Dendritic cell treated with granulocyte-macrophage colony-stimulating factor and Interleukin-4, amounts not matched to agents 40 ng/mL and 50 ng/mL, for 4 days (primary cell): Measurements from ENCODE around the gene AMBP.

Experiments
- H3K27ac Mint-ChIP-seq: one replicate; pipeline ENCODE4 v1.8.0; 2022; ENCODE audit warnings: mild to moderate bottlenecking, mixed read lengths
- H3K27me3 Mint-ChIP-seq: one replicate; pipeline ENCODE4 v1.8.0; 2022; ENCODE audit warnings: mild to moderate bottlenecking, mixed read lengths
- H3K36me3 Mint-ChIP-seq: one replicate; pipeline ENCODE4 v1.8.0; 2022; ENCODE audit warnings: low read depth, mixed read lengths
- H3K4me1 Mint-ChIP-seq: one replicate; pipeline ENCODE4 v1.8.0; 2022; ENCODE audit warnings: low read depth, mixed read lengths
- H3K4me3 Mint-ChIP-seq: one replicate; pipeline ENCODE4 v1.8.0; 2022; ENCODE audit warnings: mild to moderate bottlenecking, moderate library complexity, mixed read lengths
- H3K9me3 Mint-ChIP-seq: one replicate; pipeline ENCODE4 v1.8.0; 2022; ENCODE audit warnings: mixed read lengths
- intact Hi-C: fragments of 100-400 bp; cut with micrococcal nuclease; formaldehyde crosslinking; loops from one replicate; pipeline ENCODE4 v1.15.0; 2022

Gene AMBP

GRCh38 chr9:114025196-114025753 lies 52.8 kb downstream of the AMBP start:
- H3K4me3 Mint-ChIP-seq = no peak overlapping the region
- H3K9me3 Mint-ChIP-seq = peaks cover 21% of the 10 kb centered on the region
- intact Hi-C loops = no loop called here
- H3K36me3 Mint-ChIP-seq = peaks cover 24% of the 10 kb centered on the region
- no peaks in the 10 kb centered on the region for H3K27me3 Mint-ChIP-seq
- no peaks in the 10 kb centered on the region for H3K4me1 Mint-ChIP-seq
- H3K27ac Mint-ChIP-seq = no peak overlapping the region

- intact Hi-C loops = no loop called here
- H3K9me3 Mint-ChIP-seq = peaks cover 21% of the 10 kb centered on the region
Measured at GRCh38 chr9:114023961-114024360, 54.1 kb downstream of the AMBP start.

GRCh38 chr9:114021578-114021977 lies 56.5 kb downstream of the AMBP start:
- intact Hi-C loops = no loop called here
- Mint-ChIP-seq H3K4me1 (no peaks in the 10 kb centered on the region), H3K4me3 (no peak overlapping the region), H3K27ac (no peak overlapping the region), H3K9me3 (peaks cover 21% of the 10 kb centered on the region), H3K36me3 (peaks cover 18% of the 10 kb centered on the region), H3K27me3 (no peaks in the 10 kb centered on the region)

More at GRCh38 chr9:114023961-114024360, 54.1 kb downstream of the AMBP start:
- Mint-ChIP-seq H3K4me3 (no peak overlapping the region), H3K36me3 (peaks cover 19% of the 10 kb centered on the region), H3K27ac (no peak overlapping the region), H3K27me3 (no peaks in the 10 kb centered on the region), H3K4me1 (no peaks in the 10 kb centered on the region)

GRCh38 chr9:114017741-114018715 lies 60.1 kb downstream of the AMBP start:
- H3K36me3 Mint-ChIP-seq = peaks cover 9% of the 10 kb centered on the region
- intact Hi-C loops = no loop called here
- no peaks in the 10 kb centered on the region for H3K4me1 Mint-ChIP-seq
- H3K27me3 Mint-ChIP-seq = no peaks in the 10 kb centered on the region
- no peak overlapping the region for H3K27ac Mint-ChIP-seq
- H3K9me3 Mint-ChIP-seq = peaks cover 5% of the 10 kb centered on the region
- no peak overlapping the region for H3K4me3 Mint-ChIP-seq

GRCh38 chr9:114016629-114017423 lies 61.3 kb downstream of the AMBP start:
- Mint-ChIP-seq H3K4me3 (no peak overlapping the region), H3K27ac (no peak overlapping the region), H3K36me3 (peaks cover 9% of the 10 kb centered on the region), H3K27me3 (no peaks in the 10 kb centered on the region), H3K9me3 (no peaks in the 10 kb centered on the region), H3K4me1 (no peaks in the 10 kb centered on the region)
- intact Hi-C loops = no loop called here

GRCh38 chr9:114016101-114016500 lies 62.0 kb downstream of the AMBP start:
- H3K27ac Mint-ChIP-seq = no peak overlapping the region
- no peaks in the 10 kb centered on the region for H3K4me1 Mint-ChIP-seq
- H3K4me3 Mint-ChIP-seq = no peak overlapping the region
- no peaks in the 10 kb centered on the region for H3K27me3 Mint-ChIP-seq
- H3K36me3 Mint-ChIP-seq = peaks cover 15% of the 10 kb centered on the region
- intact Hi-C loops = no loop called here
- H3K9me3 Mint-ChIP-seq = no peaks in the 10 kb centered on the region

- Mint-ChIP-seq H3K9me3 (no peaks in the 10 kb centered on the region), H3K4me3 (no peak overlapping the region), H3K27me3 (no peaks in the 10 kb centered on the region), H3K27ac (no peak overlapping the region), H3K4me1 (no peaks in the 10 kb centered on the region), H3K36me3 (peaks cover 15% of the 10 kb centered on the region)
- intact Hi-C loops = no loop called here
Measured at GRCh38 chr9:114015607-114016006, 62.5 kb downstream of the AMBP start.

- no peaks in the 10 kb centered on the region for H3K27me3 Mint-ChIP-seq
- intact Hi-C loops = no loop called here
- no peaks in the 10 kb centered on the region for H3K4me1 Mint-ChIP-seq
- no peaks in the 10 kb centered on the region for H3K9me3 Mint-ChIP-seq
- H3K4me3 Mint-ChIP-seq = no peak overlapping the region
- no peak overlapping the region for H3K27ac Mint-ChIP-seq
- peaks cover 15% of the 10 kb centered on the region for H3K36me3 Mint-ChIP-seq
Measured at GRCh38 chr9:114014044-114014443, 64.1 kb downstream of the AMBP start.

GRCh38 chr9:114012126-114012525 lies 66.0 kb downstream of the AMBP start:
- intact Hi-C loops = no loop called here
- H3K9me3 Mint-ChIP-seq = no peaks in the 10 kb centered on the region
- H3K4me1 Mint-ChIP-seq = no peaks in the 10 kb centered on the region
- no peak overlapping the region for H3K4me3 Mint-ChIP-seq
- peaks cover 15% of the 10 kb centered on the region for H3K36me3 Mint-ChIP-seq
- H3K27me3 Mint-ChIP-seq = no peaks in the 10 kb centered on the region
- no peak overlapping the region for H3K27ac Mint-ChIP-seq

- Mint-ChIP-seq H3K4me1 (no peaks in the 10 kb centered on the region), H3K9me3 (no peaks in the 10 kb centered on the region), H3K4me3 (no peak overlapping the region), H3K27me3 (no peaks in the 10 kb centered on the region), H3K27ac (no peak overlapping the region), H3K36me3 (peaks cover 10% of the 10 kb centered on the region)
- intact Hi-C loops = no loop called here
Measured at GRCh38 chr9:114011313-114011712, 66.8 kb downstream of the AMBP start.
